Measurements from ENCODE around the gene STX1A.
A peak's percentile ranks its signal among the peaks of the same experiment; 100 is the strongest.
"Not testable (repeated sequence)": the region's sequence is repeated elsewhere in the genome, so short reads cannot be mapped to it uniquely, and the experiment has no call there.

The STX1A gene

DNA sequence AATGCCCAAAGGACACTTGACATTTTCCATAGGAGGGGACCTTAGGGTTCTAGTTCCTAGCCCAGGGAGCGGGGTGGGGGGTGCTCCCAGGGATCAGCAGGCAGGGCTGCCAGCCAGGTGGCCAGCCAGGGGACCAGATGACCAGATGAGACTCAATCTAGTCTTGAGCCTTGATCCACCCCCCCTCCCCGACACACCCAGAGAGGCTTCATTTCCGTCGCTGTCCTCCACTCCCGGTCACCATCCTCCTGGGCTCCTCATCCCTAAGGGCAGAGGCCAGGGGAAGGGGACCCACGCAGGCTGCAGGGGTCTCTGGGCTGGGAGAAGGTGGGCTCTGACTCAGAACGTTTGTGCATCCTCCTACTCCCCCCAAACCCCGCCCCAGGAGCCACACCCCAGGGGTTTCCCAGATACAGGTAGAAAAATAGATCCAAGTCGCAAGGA is 1.0 kb downstream of the STX1A start:
- no peak overlapping the region for H3K27ac ChIP-seq (ENCODE audit: low read length)
- no peaks in the 10 kb centered on the region for H3K4me1 ChIP-seq (ENCODE audit: insufficient read depth, low read length)
- H3K4me3 ChIP-seq (ENCODE audit: low read length), result peak overlapping the region; percentile 82; the same call in 1 of the 2 replicates
- H3K9me3 ChIP-seq (ENCODE audit: insufficient read depth, low read depth, low read length), result no peaks in the 10 kb centered on the region
- H3K36me3 ChIP-seq (ENCODE audit: insufficient read depth, low read depth, low read length), result no peaks in the 10 kb centered on the region
- H3K27me3 ChIP-seq (ENCODE audit: insufficient read depth, low read length), result peaks cover 25% of the 10 kb centered on the region
- H3K9ac ChIP-seq (ENCODE audit: low read depth, low read length), result no peak overlapping the region

GRCh38 chr7:73717991-73718405 is 1.5 kb downstream of the STX1A start:
- no peak overlapping the region for H3K9ac ChIP-seq (ENCODE audit: low read depth, low read length)
- H3K4me1 ChIP-seq (ENCODE audit: insufficient read depth, low read length), result no peaks in the 10 kb centered on the region
- no peak overlapping the region for H3K4me3 ChIP-seq (ENCODE audit: low read length)
- peaks cover 25% of the 10 kb centered on the region for H3K27me3 ChIP-seq (ENCODE audit: insufficient read depth, low read length)
- no peaks in the 10 kb centered on the region for H3K36me3 ChIP-seq (ENCODE audit: insufficient read depth, low read depth, low read length)
- H3K9me3 ChIP-seq (ENCODE audit: insufficient read depth, low read depth, low read length), result no peaks in the 10 kb centered on the region
- H3K27ac ChIP-seq (ENCODE audit: low read length), result no peak overlapping the region

DNA sequence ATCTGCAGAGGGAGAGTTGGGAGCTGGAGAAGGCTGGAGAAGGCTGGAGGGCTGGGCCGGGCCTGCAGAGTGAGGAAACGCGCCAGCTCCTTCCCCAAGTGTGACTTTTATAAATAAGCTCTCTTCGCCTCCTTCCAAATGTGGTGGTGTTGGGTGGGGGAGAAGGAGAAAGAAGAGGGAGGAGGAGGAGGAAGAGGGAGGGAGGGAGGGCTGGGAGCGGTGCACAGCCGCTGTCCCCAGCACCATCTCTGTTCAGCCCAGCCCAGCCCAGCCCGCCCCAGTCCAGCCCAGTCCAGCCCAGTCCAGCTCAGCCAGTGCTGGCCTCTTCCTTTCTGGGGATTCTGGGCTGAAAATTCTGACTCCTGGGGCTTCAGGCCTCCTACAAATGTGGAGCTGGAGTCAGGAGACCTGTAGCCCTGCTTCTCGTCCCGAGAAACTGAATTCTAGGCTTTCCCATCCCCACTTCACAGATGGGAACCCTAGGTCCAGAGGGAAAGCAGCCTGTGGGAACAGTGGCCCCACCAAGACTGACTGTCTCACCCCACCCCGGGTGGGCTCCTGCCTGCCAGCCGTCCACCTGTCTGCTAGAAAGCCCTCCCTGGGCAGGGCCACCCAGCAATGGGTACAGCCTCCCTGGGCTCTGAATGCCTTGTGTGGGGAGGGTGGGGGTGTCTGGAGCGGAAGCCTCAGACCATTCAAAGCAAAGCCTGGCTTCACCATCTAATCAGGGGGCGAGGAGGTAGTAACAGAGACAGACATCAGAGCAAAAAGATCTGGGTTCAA is 2.3 kb downstream of the STX1A start:
- Histone ChIP-seq H3K4me1 (ENCODE audit: insufficient read depth, low read length) (no peaks in the 10 kb centered on the region), H3K4me3 (ENCODE audit: low read length) (no peak overlapping the region), H3K27ac (ENCODE audit: low read length) (no peak overlapping the region), H3K36me3 (ENCODE audit: insufficient read depth, low read depth, low read length) (no peaks in the 10 kb centered on the region), H3K9ac (ENCODE audit: low read depth, low read length) (no peak overlapping the region), H3K9me3 (ENCODE audit: insufficient read depth, low read depth, low read length) (no peaks in the 10 kb centered on the region), H3K27me3 (ENCODE audit: insufficient read depth, low read length) (peaks cover 25% of the 10 kb centered on the region)

DNA sequence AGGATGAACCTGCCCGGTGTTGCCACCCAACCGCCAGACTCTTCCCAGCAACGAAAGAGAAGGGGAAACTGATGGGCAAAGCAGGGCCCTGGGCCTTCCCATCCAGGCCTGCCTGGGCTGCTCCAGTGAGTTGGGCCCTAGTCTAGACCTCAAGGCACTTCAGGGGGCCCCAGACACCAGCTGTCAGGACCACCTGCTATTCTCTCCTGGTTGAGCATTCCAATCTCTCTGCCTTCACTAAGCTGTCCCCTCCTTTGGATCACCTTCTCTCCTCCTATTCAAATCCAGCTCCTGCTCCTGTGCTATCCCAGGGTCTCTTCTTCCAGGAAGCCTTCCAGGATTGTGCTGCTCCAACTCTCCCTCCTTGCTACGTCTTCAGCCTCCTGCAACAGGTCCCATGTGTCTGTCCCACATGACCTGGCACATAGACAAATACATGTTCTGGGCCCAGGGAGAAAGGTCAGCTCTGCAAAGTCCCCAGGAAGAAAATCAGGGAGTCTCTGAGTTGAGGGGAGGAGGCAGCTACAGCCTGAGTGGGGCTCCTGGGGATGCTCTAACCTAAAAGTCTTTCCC is 3.1 kb downstream of the STX1A start:
- no peaks in the 10 kb centered on the region for H3K9me3 ChIP-seq (ENCODE audit: insufficient read depth, low read depth, low read length)
- no peaks in the 10 kb centered on the region for H3K4me1 ChIP-seq (ENCODE audit: insufficient read depth, low read length)
- H3K27me3 ChIP-seq (ENCODE audit: insufficient read depth, low read length), result peaks cover 25% of the 10 kb centered on the region
- H3K27ac ChIP-seq (ENCODE audit: low read length), result no peak overlapping the region
- H3K9ac ChIP-seq (ENCODE audit: low read depth, low read length), result no peak overlapping the region
- H3K36me3 ChIP-seq (ENCODE audit: insufficient read depth, low read depth, low read length), result no peaks in the 10 kb centered on the region
- H3K4me3 ChIP-seq (ENCODE audit: low read length), result no peak overlapping the region

DNA sequence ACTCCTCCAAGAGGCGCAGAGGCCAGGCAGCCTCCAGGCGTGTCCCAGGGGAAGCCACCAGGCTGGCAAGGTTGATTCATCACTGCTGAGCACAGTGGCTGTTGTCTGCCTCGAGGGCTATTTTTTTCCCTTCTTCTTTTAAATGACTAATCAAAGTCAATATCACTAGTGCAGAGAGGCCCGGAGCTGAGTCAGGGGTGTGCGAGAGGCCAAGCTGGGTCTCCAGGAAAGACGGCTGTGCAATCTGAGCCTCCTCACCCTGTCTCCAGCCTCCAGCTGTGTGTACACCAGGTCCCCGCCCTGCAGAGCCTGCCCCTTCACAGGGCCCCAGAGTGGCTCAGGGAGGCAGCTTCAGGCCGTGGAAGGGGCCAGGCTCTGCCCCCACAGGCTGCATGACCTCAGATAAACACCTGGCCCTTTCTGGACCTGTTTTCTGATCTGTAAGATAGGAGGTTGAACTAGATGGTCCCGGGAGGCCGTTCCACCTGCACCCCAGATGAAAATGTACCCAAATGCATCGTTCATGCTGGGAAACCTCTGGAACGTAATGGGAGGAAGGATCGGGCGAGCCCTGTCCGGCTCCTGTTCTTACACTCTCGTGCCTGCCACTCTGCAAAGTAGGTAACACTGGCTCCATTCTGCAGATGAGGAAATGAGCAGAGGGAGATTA is 3.7 kb downstream of the STX1A start:
- Histone ChIP-seq H3K27ac (ENCODE audit: low read length) (no peak overlapping the region), H3K9me3 (ENCODE audit: insufficient read depth, low read depth, low read length) (no peaks in the 10 kb centered on the region), H3K27me3 (ENCODE audit: insufficient read depth, low read length) (peaks cover 25% of the 10 kb centered on the region), H3K9ac (ENCODE audit: low read depth, low read length) (no peak overlapping the region), H3K4me3 (ENCODE audit: low read length) (no peak overlapping the region), H3K36me3 (ENCODE audit: insufficient read depth, low read depth, low read length) (no peaks in the 10 kb centered on the region), H3K4me1 (ENCODE audit: insufficient read depth, low read length) (no peaks in the 10 kb centered on the region)

- H3K4me1 ChIP-seq (ENCODE audit: insufficient read depth, low read length); H3K27me3 ChIP-seq (ENCODE audit: insufficient read depth, low read length); H3K9ac ChIP-seq (ENCODE audit: low read depth, low read length); H3K4me3 ChIP-seq (ENCODE audit: low read length); H3K9me3 ChIP-seq (ENCODE audit: insufficient read depth, low read depth, low read length); H3K36me3 ChIP-seq (ENCODE audit: insufficient read depth, low read depth, low read length); H3K27ac ChIP-seq (ENCODE audit: low read length): not testable (repeated sequence)
Measured at GRCh38 chr7:73713319-73713718, 6.2 kb downstream of the STX1A start.

GRCh38 chr7:73712773-73713172 is 6.7 kb downstream of the STX1A start:
- Histone ChIP-seq H3K4me3 (ENCODE audit: low read length) (no peak overlapping the region), H3K27me3 (ENCODE audit: insufficient read depth, low read length) (peaks cover 2% of the 10 kb centered on the region), H3K9ac (ENCODE audit: low read depth, low read length) (no peak overlapping the region), H3K36me3 (ENCODE audit: insufficient read depth, low read depth, low read length) (no peaks in the 10 kb centered on the region), H3K4me1 (ENCODE audit: insufficient read depth, low read length) (no peaks in the 10 kb centered on the region), H3K9me3 (ENCODE audit: insufficient read depth, low read depth, low read length) (no peaks in the 10 kb centered on the region), H3K27ac (ENCODE audit: low read length) (no peak overlapping the region)

GRCh38 chr7:73708961-73709549 is 10.4 kb downstream of the STX1A start:
- no peak overlapping the region for H3K27ac ChIP-seq (ENCODE audit: low read length)

GRCh38 chr7:73707045-73707631 is 12.3 kb downstream of the STX1A start:
- no peaks in the 10 kb centered on the region for H3K27me3 ChIP-seq (ENCODE audit: insufficient read depth, low read length)
- no peaks in the 10 kb centered on the region for H3K36me3 ChIP-seq (ENCODE audit: insufficient read depth, low read depth, low read length)
- no peak overlapping the region for H3K27ac ChIP-seq (ENCODE audit: low read length)
- H3K4me3 ChIP-seq (ENCODE audit: low read length), result no peak overlapping the region
- no peaks in the 10 kb centered on the region for H3K9me3 ChIP-seq (ENCODE audit: insufficient read depth, low read depth, low read length)
- no peak overlapping the region for H3K9ac ChIP-seq (ENCODE audit: low read depth, low read length)
- H3K4me1 ChIP-seq (ENCODE audit: insufficient read depth, low read length), result peaks cover 7% of the 10 kb centered on the region; the same call in 1 of the 2 replicates

More at GRCh38 chr7:73708961-73709549, 10.4 kb downstream of the STX1A start:
- Histone ChIP-seq H3K9ac (ENCODE audit: low read depth, low read length) (no peak overlapping the region), H3K27me3 (ENCODE audit: insufficient read depth, low read length) (no peaks in the 10 kb centered on the region), H3K4me1 (ENCODE audit: insufficient read depth, low read length) (no peaks in the 10 kb centered on the region; the same call in 1 of the 2 replicates), H3K36me3 (ENCODE audit: insufficient read depth, low read depth, low read length) (no peaks in the 10 kb centered on the region), H3K9me3 (ENCODE audit: insufficient read depth, low read depth, low read length) (no peaks in the 10 kb centered on the region), H3K4me3 (ENCODE audit: low read length) (no peak overlapping the region)

DNA sequence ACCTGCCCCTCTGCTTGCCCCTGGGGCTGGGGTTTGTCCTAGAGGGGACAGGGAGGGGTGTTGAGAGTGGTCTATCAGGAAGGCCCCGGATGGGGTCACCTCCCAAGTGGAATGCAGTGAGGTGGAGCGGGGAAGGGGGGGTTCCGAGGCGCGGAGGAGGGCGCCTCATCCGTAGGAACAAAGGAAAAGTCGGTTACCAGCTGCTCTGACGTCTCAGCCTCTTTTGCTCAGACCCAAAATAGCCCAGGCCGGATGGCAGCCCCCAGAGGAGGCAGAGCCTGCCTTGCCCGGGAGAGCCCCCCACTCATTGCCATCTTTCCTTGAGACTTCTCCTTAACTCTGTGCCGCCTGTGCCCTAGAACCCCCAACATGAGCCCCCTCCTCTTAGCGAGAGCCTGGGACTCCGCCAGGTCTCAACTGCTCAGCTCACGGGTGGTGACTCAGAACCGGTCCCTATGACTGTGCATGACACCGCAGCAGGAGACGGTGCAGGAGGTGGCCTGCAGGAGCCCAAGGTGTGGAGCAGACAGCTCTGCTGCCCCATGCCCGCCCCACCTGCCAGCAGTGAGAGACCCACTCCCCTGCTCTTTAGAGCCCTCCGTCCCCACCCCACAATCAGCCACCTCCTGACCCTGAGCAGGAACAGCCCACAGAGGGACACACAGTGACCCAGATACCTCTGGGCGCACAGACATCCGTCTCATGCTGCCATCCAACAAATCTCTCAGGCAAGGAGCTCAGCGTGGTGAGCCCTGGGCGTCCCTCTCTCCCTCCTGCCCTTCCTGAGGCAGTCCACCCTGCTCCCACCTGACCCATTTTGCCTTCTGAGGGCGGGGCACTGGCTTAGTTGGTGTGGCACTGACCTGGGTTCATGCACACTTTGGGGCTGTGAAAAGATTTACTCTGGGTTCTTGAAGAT is 13.1 kb downstream of the STX1A start:
- Histone ChIP-seq H3K4me1 (ENCODE audit: insufficient read depth, low read length) (peaks cover 7% of the 10 kb centered on the region; the same call in 1 of the 2 replicates), H3K36me3 (ENCODE audit: insufficient read depth, low read depth, low read length) (no peaks in the 10 kb centered on the region), H3K4me3 (ENCODE audit: low read length) (no peak overlapping the region), H3K9ac (ENCODE audit: low read depth, low read length) (no peak overlapping the region), H3K9me3 (ENCODE audit: insufficient read depth, low read depth, low read length) (no peaks in the 10 kb centered on the region), H3K27me3 (ENCODE audit: insufficient read depth, low read length) (no peaks in the 10 kb centered on the region), H3K27ac (ENCODE audit: low read length) (no peak overlapping the region)

DNA sequence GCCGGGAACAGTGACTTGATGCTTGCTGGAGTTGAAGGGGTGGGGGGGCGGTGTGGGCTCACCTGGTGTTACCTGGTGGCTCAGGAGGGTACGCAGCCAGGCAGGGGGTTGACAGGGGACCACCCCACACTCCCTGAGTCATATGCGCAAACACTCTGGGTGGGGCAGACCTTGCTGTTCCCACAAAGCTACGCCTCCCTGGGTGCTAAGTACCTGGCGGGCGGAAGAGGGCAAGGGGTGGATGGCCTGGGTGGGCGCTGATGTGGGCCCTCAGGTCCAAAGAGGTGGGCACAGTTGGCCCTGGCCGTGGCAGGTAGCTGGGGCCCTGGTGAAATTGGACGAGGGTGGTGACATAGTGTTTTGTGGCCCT is 13.9 kb downstream of the STX1A start:
- Histone ChIP-seq H3K27ac (ENCODE audit: low read length) (no peak overlapping the region), H3K4me1 (ENCODE audit: insufficient read depth, low read length) (peaks cover 7% of the 10 kb centered on the region; the same call in 1 of the 2 replicates), H3K9me3 (ENCODE audit: insufficient read depth, low read depth, low read length) (no peaks in the 10 kb centered on the region), H3K27me3 (ENCODE audit: insufficient read depth, low read length) (no peaks in the 10 kb centered on the region), H3K4me3 (ENCODE audit: low read length) (no peak overlapping the region), H3K36me3 (ENCODE audit: insufficient read depth, low read depth, low read length) (no peaks in the 10 kb centered on the region), H3K9ac (ENCODE audit: low read depth, low read length) (no peak overlapping the region)
